HEK293 (cell line): Measurements from ENCODE around the gene BCL2.

Experiments used
- HOXA7 ChIP-seq: sonication (generic); formaldehyde crosslinking; IDR thresholded peaks from 2 replicates; pipeline ENCODE4 v1.8.1; 2022; ENCODE audit warnings: missing genetic modification reagents, borderline replicate concordance
- YY1 ChIP-seq: fragments of 450-650 bp; formaldehyde crosslinking; IDR thresholded peaks from 2 replicates; pipeline ENCODE4 v1.5.1; 2018; ENCODE audit warnings: missing biosample characterization, missing genetic modification characterization
- ZBTB21 ChIP-seq: fragments of 450-650 bp; formaldehyde crosslinking; IDR thresholded peaks from 2 replicates; pipeline ENCODE4 v1.5.1; 2017; ENCODE audit warnings: missing biosample characterization, missing genetic modification characterization
- ZBTB8A ChIP-seq: fragments of 450-650 bp; formaldehyde crosslinking; IDR thresholded peaks from 2 replicates; pipeline ENCODE4 v1.5.1; 2016; ENCODE audit warnings: missing biosample characterization, missing genetic modification characterization
- ZNF114 ChIP-seq: fragments of 450-650 bp; formaldehyde crosslinking; IDR thresholded peaks from 2 replicates; pipeline ENCODE4 v1.5.0; 2017; ENCODE audit warnings: missing biosample characterization, missing genetic modification characterization
- ZNF24 ChIP-seq: fragments of 450-650 bp; formaldehyde crosslinking; IDR thresholded peaks from 2 replicates; pipeline ENCODE4 v1.5.1; 2016; ENCODE audit warnings: missing biosample characterization, missing genetic modification characterization
- ZNF350 ChIP-seq: fragments of 450-650 bp; formaldehyde crosslinking; IDR thresholded peaks from 2 replicates; pipeline ENCODE4 v1.5.0; 2017; ENCODE audit warnings: missing biosample characterization, mild to moderate bottlenecking, missing genetic modification characterization
- TF ChIP-seq, protein P1 (sequence below): fragments of 450-650 bp; formaldehyde crosslinking; IDR thresholded peaks from 2 replicates; pipeline ENCODE4 v1.5.1; 2016; ENCODE audit warnings: missing biosample characterization, missing genetic modification characterization, low read depth
- TF ChIP-seq, protein P2 (sequence below): fragments of 450-650 bp; formaldehyde crosslinking; IDR thresholded peaks from 2 replicates; pipeline ENCODE4 v1.5.1; 2016; ENCODE audit warnings: missing biosample characterization, missing genetic modification characterization

DNA sequence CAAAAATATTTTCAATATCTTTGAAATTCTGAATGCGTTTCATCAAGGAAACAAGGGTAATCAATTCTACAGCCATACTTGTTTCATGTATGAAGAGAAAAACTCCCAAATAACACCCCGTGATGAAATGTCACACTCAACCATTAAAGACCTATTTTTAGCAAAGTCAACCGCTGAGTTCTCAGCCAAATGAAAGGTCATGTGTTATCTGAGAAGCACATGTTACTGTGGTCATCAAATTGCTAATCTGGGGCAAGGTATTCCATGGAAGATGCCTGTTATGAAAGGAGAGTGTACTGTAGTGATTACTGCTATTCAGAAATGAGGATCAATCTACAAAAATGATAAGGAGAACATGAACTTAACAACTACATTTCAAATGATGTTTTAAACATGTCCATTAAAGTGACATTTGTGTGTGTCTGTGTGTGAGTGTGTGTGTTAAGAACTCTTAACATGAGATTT lies 126.7 kb downstream of the BCL2 start:
- TF ChIP-seq HOXA7 (CRISPR knock-in tag) (no peak), YY1 (no peak), ZNF114 (tag by site-specific recombination) (no peak), ZBTB8A (tag by site-specific recombination) (no peak), ZNF24 (tag by site-specific recombination) (no peak), ZNF350 (no peak), ZBTB21 (tag by site-specific recombination) (no peak)
- TF ChIP-seq, protein P1, sequence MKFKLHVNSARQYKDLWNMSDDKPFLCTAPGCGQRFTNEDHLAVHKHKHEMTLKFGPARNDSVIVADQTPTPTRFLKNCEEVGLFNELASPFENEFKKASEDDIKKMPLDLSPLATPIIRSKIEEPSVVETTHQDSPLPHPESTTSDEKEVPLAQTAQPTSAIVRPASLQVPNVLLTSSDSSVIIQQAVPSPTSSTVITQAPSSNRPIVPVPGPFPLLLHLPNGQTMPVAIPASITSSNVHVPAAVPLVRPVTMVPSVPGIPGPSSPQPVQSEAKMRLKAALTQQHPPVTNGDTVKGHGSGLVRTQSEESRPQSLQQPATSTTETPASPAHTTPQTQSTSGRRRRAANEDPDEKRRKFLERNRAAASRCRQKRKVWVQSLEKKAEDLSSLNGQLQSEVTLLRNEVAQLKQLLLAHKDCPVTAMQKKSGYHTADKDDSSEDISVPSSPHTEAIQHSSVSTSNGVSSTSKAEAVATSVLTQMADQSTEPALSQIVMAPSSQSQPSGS (tag by site-specific recombination) = no peak
- TF ChIP-seq, protein P2, sequence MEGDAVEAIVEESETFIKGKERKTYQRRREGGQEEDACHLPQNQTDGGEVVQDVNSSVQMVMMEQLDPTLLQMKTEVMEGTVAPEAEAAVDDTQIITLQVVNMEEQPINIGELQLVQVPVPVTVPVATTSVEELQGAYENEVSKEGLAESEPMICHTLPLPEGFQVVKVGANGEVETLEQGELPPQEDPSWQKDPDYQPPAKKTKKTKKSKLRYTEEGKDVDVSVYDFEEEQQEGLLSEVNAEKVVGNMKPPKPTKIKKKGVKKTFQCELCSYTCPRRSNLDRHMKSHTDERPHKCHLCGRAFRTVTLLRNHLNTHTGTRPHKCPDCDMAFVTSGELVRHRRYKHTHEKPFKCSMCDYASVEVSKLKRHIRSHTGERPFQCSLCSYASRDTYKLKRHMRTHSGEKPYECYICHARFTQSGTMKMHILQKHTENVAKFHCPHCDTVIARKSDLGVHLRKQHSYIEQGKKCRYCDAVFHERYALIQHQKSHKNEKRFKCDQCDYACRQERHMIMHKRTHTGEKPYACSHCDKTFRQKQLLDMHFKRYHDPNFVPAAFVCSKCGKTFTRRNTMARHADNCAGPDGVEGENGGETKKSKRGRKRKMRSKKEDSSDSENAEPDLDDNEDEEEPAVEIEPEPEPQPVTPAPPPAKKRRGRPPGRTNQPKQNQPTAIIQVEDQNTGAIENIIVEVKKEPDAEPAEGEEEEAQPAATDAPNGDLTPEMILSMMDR = no peak
